Fibroblast of lung (primary cell): ENCODE results near the gene TSGA10. TPM values are rescaled to one million over a fixed set of nuclear protein-coding genes. Genes with fewer than 3 reads are reported as not detected.

ENCODE experiments used
- DNase-seq, 2 donors: peaks; one replicate each; pipeline versions ENCODE4 v3.0.0 to v3.0.0-alpha.2; 2010; ENCODE audit warnings: low read depth in 2 of 2
- H2AFZ ChIP-seq: 2 replicates; pipeline ENCODE4 v1.5.1; 2012; ENCODE audit warnings: low read length, control low read depth, inconsistent platforms
- H3K27ac ChIP-seq: 2 replicates; pipeline ENCODE4 v1.5.1; 2011; ENCODE audit warnings: low read length, control low read depth; ENCODE audit not compliant: insufficient read depth
- H3K27me3 ChIP-seq: 2 replicates; pipeline ENCODE4 v1.5.1; 2011; ENCODE audit warnings: mild to moderate bottlenecking, low read length; ENCODE audit not compliant: control insufficient read depth, insufficient read depth
- H3K36me3 ChIP-seq: 2 replicates; pipeline ENCODE4 v1.5.1; 2011; ENCODE audit warnings: low read length; ENCODE audit not compliant: control insufficient read depth, insufficient read depth
- H3K4me1 ChIP-seq: 2 replicates; pipeline ENCODE4 v1.5.1; 2011; ENCODE audit warnings: low read length; ENCODE audit not compliant: control insufficient read depth, insufficient read depth; ENCODE audit errors: extremely low read depth
- H3K4me2 ChIP-seq: 2 replicates; pipeline ENCODE4 v1.5.1; 2011; ENCODE audit warnings: low read length, control low read depth; ENCODE audit not compliant: insufficient read depth; ENCODE audit errors: extremely low read depth
- H3K4me3 ChIP-seq, 4 experiments: fragments of 200-600 bp in 1 of 4; sonication (generic) in 1 of 4; replicated peaks in 1 of 4; 2 replicates each; pipeline ENCODE4 v1.5.1; 2011 to 2016; ENCODE audit warnings: low read length in 4 of 4, low read depth in 3 of 4, mild to moderate bottlenecking in 3 of 4, control low read depth in 2 of 4, inconsistent platforms in 1 of 4, mixed read lengths in 1 of 4; ENCODE audit not compliant: insufficient read depth in 1 of 4; ENCODE audit errors: control extremely low read depth in 1 of 4
- H3K79me2 ChIP-seq: 2 replicates; pipeline ENCODE4 v1.5.1; 2012; ENCODE audit warnings: mild to moderate bottlenecking, low read length, inconsistent platforms; ENCODE audit not compliant: control insufficient read depth, insufficient read depth
- H3K9ac ChIP-seq: 2 replicates; pipeline ENCODE4 v1.5.1; 2011; ENCODE audit warnings: mild to moderate bottlenecking, low read length, control low read depth; ENCODE audit not compliant: insufficient read depth
- H3K9me3 ChIP-seq: 2 replicates; pipeline ENCODE4 v1.5.1; 2012; ENCODE audit warnings: low read depth, low read length; ENCODE audit not compliant: control insufficient read depth, insufficient read depth
- H4K20me1 ChIP-seq: 2 replicates; pipeline ENCODE4 v1.5.1; 2011; ENCODE audit warnings: low read length; ENCODE audit not compliant: control insufficient read depth, insufficient read depth; ENCODE audit errors: extremely low read depth
- EZH2 ChIP-seq: IDR thresholded peaks from 2 replicates; pipeline ENCODE4 v1.5.1; 2012; ENCODE audit warnings: low read length, control low read depth, mild to moderate bottlenecking; ENCODE audit errors: missing control alignments
- polyA plus RNA-seq, 2 donors: library from polyadenylated mRNA; depleted of rRNA in 1 of 2; stranded (reverse) in 1 of 2; unstranded in 1 of 2; fragments of >200 nt; gene quantifications; 2 replicates each; pipeline ENCODE4 v1.2.1, GENCODE V29; 2011 to 2012; ENCODE audit warnings: missing spikeins in 1 of 2
- total RNA-seq: library from RNA; depleted of rRNA; stranded (reverse); fragments of >200 nt; gene quantifications from 2 replicates; pipeline ENCODE4 v1.2.1, GENCODE V29; 2014
- TF ChIP-seq, protein P1 (sequence below), 2 donors: IDR thresholded peaks in 1 of 2; conservative IDR thresholded peaks in 1 of 2; 1 replicate in 1 of 2; 2 replicates in 1 of 2; pipeline ENCODE4 v1.5.1; 2011 to 2012; ENCODE audit warnings: low read length in 2 of 2, control low read depth in 1 of 2, inconsistent platforms in 1 of 2, low read depth in 1 of 2, mild to moderate bottlenecking in 1 of 2

TSGA10 gene
- total and polyA plus RNA-seq, 2 donors (not counting 1 experiment from before 2014, with no cell fraction given) = 0.65 to 5.3 TPM

DNA sequence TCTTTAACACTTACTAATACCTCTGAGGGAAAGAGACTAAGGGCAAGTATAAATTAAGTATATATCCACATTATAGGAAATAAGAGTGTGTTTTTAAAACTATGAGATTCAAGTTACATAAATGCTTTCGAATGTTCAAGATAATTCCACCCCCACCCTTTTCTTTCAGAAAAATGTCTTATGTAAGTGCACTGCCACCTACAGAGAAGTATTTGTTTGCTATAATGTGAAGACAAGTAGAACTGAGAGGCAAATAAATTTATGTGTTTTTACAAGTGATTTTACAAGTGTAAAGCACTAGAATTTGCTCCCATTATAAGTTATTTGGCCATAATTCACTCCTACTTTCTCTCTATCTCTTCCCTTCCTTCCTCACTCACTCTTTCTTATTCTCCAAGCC, 118.8 kb downstream of the TSGA10 start:
- no peak for TF ChIP-seq EZH2
- TF ChIP-seq, protein P1, sequence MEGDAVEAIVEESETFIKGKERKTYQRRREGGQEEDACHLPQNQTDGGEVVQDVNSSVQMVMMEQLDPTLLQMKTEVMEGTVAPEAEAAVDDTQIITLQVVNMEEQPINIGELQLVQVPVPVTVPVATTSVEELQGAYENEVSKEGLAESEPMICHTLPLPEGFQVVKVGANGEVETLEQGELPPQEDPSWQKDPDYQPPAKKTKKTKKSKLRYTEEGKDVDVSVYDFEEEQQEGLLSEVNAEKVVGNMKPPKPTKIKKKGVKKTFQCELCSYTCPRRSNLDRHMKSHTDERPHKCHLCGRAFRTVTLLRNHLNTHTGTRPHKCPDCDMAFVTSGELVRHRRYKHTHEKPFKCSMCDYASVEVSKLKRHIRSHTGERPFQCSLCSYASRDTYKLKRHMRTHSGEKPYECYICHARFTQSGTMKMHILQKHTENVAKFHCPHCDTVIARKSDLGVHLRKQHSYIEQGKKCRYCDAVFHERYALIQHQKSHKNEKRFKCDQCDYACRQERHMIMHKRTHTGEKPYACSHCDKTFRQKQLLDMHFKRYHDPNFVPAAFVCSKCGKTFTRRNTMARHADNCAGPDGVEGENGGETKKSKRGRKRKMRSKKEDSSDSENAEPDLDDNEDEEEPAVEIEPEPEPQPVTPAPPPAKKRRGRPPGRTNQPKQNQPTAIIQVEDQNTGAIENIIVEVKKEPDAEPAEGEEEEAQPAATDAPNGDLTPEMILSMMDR (conservative IDR thresholded peaks at IDR 0.05 in 1 of 2, IDR thresholded peaks at IDR 0.05 in 1 of 2; ENCODE audit: low read depth in 1 of 2, low read length in 2 of 2) = no peak
- H3K79me2 ChIP-seq = no peaks in the 10 kb centered on the region
- H4K20me1 ChIP-seq = no peaks in the 10 kb centered on the region
- H3K4me2 ChIP-seq = no peak overlapping the region
- no peaks in the 10 kb centered on the region for H3K4me1 ChIP-seq
- no peaks in the 10 kb centered on the region for H3K27me3 ChIP-seq
- no peak overlapping the region for H2AFZ ChIP-seq
- no peak overlapping the region for H3K4me3 ChIP-seq
- DNase-seq = peak; percentile 0 to 11
- no peak overlapping the region for H3K27ac ChIP-seq
- H3K9ac ChIP-seq = no peak overlapping the region
- no peaks in the 10 kb centered on the region for H3K9me3 ChIP-seq
- H3K36me3 ChIP-seq = no peaks in the 10 kb centered on the region

DNA sequence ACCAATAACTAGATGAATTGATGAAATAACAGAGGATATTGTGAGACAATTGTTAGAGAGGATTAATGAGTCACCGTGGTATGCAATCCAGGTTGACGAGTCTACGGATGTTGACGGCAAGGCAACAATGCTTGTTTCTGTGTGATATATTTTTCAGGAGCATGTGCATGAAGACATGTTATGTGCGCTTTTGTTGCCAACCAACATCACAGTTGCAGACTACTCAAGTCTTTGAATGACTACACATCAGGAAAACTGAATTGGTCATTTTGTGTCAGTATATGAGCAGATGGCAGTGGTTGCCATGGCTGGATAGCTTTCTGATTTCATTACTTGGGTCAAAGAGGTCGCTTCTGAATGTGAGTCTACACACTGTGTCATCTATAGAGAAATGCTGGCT, 122.0 kb downstream of the TSGA10 start:
- DNase-seq = peak in 1 of 2 donors; percentile 0
- Histone ChIP-seq H4K20me1 (no peaks in the 10 kb centered on the region), H2AFZ (no peak overlapping the region), H3K4me1 (no peaks in the 10 kb centered on the region), H3K4me3 (no peak overlapping the region), H3K27ac (no peak overlapping the region), H3K9ac (no peak overlapping the region), H3K4me2 (no peak overlapping the region), H3K36me3 (no peaks in the 10 kb centered on the region), H3K27me3 (no peaks in the 10 kb centered on the region), H3K79me2 (no peaks in the 10 kb centered on the region), H3K9me3 (no peaks in the 10 kb centered on the region)
- TF ChIP-seq EZH2 = no peak
- TF ChIP-seq, protein P1 (conservative IDR thresholded peaks at IDR 0.05 in 1 of 2, IDR thresholded peaks at IDR 0.05 in 1 of 2; ENCODE audit: low read depth in 1 of 2, low read length in 2 of 2) = no peak

DNA sequence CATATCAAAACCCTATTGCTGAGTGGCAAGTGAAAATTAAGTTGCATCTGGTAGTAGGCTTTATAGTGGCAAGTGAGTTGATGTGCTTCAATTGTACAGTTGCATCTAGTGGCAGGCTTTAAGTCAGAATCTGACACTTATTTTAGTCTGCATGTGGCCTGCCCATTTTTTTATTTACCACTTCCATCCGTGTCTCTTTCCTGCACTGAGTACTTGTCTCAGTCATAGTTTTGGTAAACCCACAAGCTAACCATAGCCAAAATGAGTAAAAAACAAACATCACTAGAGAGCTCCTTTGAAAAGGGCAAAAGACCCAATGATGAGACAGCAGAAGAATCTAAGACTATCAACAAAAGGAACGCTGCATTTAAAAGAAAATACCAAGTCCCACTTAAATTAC, 122.7 kb downstream of the TSGA10 start:
- H3K4me3 ChIP-seq = no peak overlapping the region
- no peaks in the 10 kb centered on the region for H3K79me2 ChIP-seq
- no peak overlapping the region for H2AFZ ChIP-seq
- H3K27ac ChIP-seq = no peak overlapping the region
- no peaks in the 10 kb centered on the region for H3K4me1 ChIP-seq
- H3K36me3 ChIP-seq = no peaks in the 10 kb centered on the region
- no peaks in the 10 kb centered on the region for H3K9me3 ChIP-seq
- no peaks in the 10 kb centered on the region for H4K20me1 ChIP-seq
- no peak overlapping the region for H3K4me2 ChIP-seq
- H3K27me3 ChIP-seq = no peaks in the 10 kb centered on the region
- no peak for DNase-seq
- no peak for TF ChIP-seq EZH2
- TF ChIP-seq, protein P1 (conservative IDR thresholded peaks at IDR 0.05 in 1 of 2, IDR thresholded peaks at IDR 0.05 in 1 of 2; ENCODE audit: low read depth in 1 of 2, low read length in 2 of 2) = no peak
- no peak overlapping the region for H3K9ac ChIP-seq
